K562 (cell line): ENCODE results near the gene KIAA0930. TPM values are rescaled to one million over a fixed set of nuclear protein-coding genes. Genes with fewer than 3 reads are reported as not detected.

Experiments used
- ATF1 ChIP-seq, 2 experiments: fragments of 450-650 bp in 1 of 2; IDR thresholded peaks; 2 replicates each; pipeline ENCODE4 v1.6.1; 2016; ENCODE audit warnings: missing compliant biosample characterization in 1 of 2, missing genetic modification characterization in 1 of 2
- REST ChIP-seq, 2 experiments: fragments of 450-650 bp; formaldehyde crosslinking in 1 of 2; IDR thresholded peaks; 2 replicates each; pipeline versions ENCODE4 v1.4.0 to v1.6.1; 2014 to 2020; ENCODE audit warnings: mild to moderate bottlenecking in 2 of 2, borderline replicate concordance in 1 of 2, low read depth in 1 of 2
- polyA plus RNA-seq, 8 experiments: library from polyadenylated mRNA; depleted of rRNA in 4 of 8; stranded (reverse) in 5 of 8; unstranded in 3 of 8; fragments of >200 nt; fragmentation: Nextera tagmentation in 2 of 8; fragmentation: Illumina TruSeq in 1 of 8; extraction: Ambion mirVana in 2 of 8; extraction: Trizol in 1 of 8; gene quantifications; 2 replicates each; pipeline versions ENCODE4 v1.2.1 to v1.2.3, GENCODE V29; 2011 to 2014; ENCODE audit warnings: inconsistent platforms in 1 of 8, missing spikeins in 1 of 8
- total RNA-seq, 7 experiments: library from RNA; depleted of rRNA in 6 of 7; stranded (reverse); fragments of >200 nt in 6 of 7; fragmentation: Illumina TruSeq in 2 of 7; extraction: Trizol in 2 of 7; gene quantifications; 2 replicates each; pipeline versions ENCODE4 v1.2.1 to v1.2.3, GENCODE V29; 2011 to 2021; ENCODE audit warnings: low replicate concordance in 1 of 7
- TF ChIP-seq, protein P1 (sequence below): fragments of 450-650 bp; formaldehyde crosslinking; conservative IDR thresholded peaks from 2 replicates; pipeline ENCODE4 v1.4.0; 2022; ENCODE audit warnings: mild to moderate bottlenecking, missing genetic modification characterization

Gene KIAA0930
- total and polyA plus RNA-seq, 9 of the 15 experiments (the other 6 are each of a cell fraction or from before 2014, with no cell fraction given) = 0.24 to 12.1 (median 6.4) TPM

GRCh38 chr22:45211848-45212247 is 28.8 kb downstream of the KIAA0930 start (continued):
- TF ChIP-seq REST (IDR thresholded peaks at IDR 0.05; ENCODE audit: borderline replicate concordance) = no peak
- TF ChIP-seq REST (CRISPR knock-in tag; IDR thresholded peaks at IDR 0.05; ENCODE audit: low read depth) = no peak
- TF ChIP-seq, protein P1, sequence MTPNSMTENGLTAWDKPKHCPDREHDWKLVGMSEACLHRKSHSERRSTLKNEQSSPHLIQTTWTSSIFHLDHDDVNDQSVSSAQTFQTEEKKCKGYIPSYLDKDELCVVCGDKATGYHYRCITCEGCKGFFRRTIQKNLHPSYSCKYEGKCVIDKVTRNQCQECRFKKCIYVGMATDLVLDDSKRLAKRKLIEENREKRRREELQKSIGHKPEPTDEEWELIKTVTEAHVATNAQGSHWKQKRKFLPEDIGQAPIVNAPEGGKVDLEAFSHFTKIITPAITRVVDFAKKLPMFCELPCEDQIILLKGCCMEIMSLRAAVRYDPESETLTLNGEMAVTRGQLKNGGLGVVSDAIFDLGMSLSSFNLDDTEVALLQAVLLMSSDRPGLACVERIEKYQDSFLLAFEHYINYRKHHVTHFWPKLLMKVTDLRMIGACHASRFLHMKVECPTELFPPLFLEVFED = no peak
- no peak for TF ChIP-seq ATF1 (CRISPR knock-in tag; IDR thresholded peaks at IDR 0.05)
- TF ChIP-seq ATF1 (tag; IDR thresholded peaks at IDR 0.05) = no peak
